Skeletal muscle satellite cell (primary cell): ENCODE data around the gene METTL26.

Source experiments
- H3K27me3 ChIP-seq: 2 replicates; pipeline ENCODE4 v1.7.0; 2013; ENCODE audit warnings: low read length; ENCODE audit not compliant: control insufficient read depth, insufficient read depth
- H3K36me3 ChIP-seq: 2 replicates; pipeline ENCODE4 v1.7.0; 2013; ENCODE audit warnings: mild to moderate bottlenecking, control low read depth, low read length; ENCODE audit not compliant: insufficient read depth
- H3K4me1 ChIP-seq: 2 replicates; pipeline ENCODE4 v1.7.0; 2013; ENCODE audit warnings: low read length; ENCODE audit not compliant: control insufficient read depth, insufficient read depth
- H3K4me2 ChIP-seq: 2 replicates; pipeline ENCODE4 v1.7.0; 2013; ENCODE audit warnings: mild to moderate bottlenecking, low read length
- H3K4me3 ChIP-seq: 2 replicates; pipeline ENCODE4 v1.7.0; 2013; ENCODE audit warnings: low read length
- H3K9ac ChIP-seq: 2 replicates; pipeline ENCODE4 v1.7.0; 2013; ENCODE audit warnings: mild to moderate bottlenecking, low read depth, low read length, moderate library complexity
- H3K9me3 ChIP-seq: replicated peaks from 2 replicates; pipeline ENCODE4 v1.7.0; 2013; ENCODE audit warnings: mild to moderate bottlenecking, control low read depth, low read length

The METTL26 gene

DNA sequence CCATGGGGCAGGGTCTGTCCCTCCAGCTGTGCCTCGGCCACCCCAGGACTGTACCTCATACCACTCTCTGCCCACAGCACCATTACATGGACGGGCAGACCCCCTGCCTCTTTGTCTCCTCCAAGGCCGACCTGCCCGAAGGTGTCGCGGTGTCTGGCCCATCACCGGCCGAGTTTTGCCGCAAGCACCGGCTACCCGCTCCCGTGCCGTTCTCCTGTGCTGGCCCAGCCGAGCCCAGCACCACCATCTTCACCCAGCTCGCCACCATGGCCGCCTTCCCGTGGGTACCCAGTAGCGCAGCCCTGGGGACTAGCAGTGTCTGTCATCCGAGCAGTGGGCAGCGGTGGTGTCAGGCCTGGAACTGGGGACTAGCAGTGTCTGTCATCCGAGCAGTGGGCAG lies 36.7 kb upstream of the METTL26 start:
- no peaks in the 10 kb centered on the region for H3K9me3 ChIP-seq
- peaks cover 41% of the 10 kb centered on the region for H3K36me3 ChIP-seq
- peaks cover 12% of the 10 kb centered on the region for H3K4me1 ChIP-seq
- no peak overlapping the region for H3K4me2 ChIP-seq
- H3K4me3 ChIP-seq = no peak overlapping the region
- no peak overlapping the region for H3K9ac ChIP-seq
- H3K27me3 ChIP-seq = no peaks in the 10 kb centered on the region

DNA sequence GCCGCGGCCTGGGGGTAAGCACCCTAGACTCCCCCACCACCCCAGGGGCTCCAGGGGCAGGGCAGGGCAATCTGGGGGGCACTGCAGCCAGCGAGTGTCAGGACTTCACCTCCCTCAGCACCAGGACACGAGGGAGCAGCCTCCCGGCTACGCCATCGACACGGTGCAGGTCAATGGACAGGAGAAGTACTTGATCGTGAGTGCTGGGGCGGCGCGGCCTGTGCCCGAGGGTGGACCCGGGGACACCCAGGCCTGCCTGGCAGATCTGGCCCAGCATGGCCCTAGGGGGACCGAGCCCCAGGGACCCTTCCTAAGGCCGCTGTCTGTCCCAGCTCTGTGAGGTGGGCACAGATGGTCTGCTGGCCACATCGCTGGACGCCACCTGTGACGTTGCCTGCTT lies 36.3 kb upstream of the METTL26 start:
- Histone ChIP-seq H3K36me3 (peaks cover 41% of the 10 kb centered on the region), H3K9me3 (no peaks in the 10 kb centered on the region), H3K4me2 (no peak overlapping the region), H3K27me3 (no peaks in the 10 kb centered on the region), H3K4me1 (peaks cover 15% of the 10 kb centered on the region), H3K9ac (no peak overlapping the region), H3K4me3 (no peak overlapping the region)

DNA sequence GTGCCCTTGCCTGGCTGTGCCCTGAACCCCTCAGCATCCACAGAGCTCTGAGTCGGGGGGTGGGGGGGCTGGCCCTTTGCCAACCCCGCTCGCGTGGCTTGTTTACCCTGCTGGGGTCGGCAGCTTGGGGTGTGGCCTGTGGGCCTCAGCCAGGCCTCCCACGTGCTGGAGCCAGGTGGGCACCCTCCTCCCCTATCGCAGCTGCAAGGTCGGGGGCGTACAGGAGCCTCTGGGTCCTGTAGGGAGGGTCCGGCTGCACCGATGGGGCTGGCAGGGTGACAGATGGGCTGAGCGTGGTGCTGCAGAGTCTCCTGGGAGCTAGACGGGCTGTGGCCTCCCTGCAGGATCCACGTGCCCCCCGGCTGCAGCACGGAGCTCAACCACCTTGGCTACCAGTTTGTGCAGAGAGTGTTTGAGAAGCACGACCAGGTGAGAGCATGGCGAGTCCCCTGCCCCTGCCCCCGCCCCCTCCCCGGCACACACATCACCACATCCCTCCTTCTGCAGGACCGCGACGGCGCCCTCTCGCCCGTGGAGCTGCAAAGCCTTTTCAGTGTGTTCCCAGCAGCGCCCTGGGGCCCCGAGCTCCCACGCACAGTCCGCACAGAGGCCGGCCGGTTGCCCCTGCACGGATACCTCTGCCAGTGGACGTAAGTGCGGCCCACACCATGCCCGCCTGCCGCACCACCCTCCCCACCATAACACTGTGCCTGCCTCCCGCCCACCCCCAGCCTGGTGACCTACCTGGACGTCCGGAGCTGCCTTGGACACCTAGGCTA lies 35.4 kb upstream of the METTL26 start:
- Histone ChIP-seq H3K27me3 (no peaks in the 10 kb centered on the region), H3K36me3 (peaks cover 41% of the 10 kb centered on the region), H3K9me3 (no peaks in the 10 kb centered on the region), H3K4me2 (no peak overlapping the region), H3K9ac (no peak overlapping the region), H3K4me3 (no peak overlapping the region), H3K4me1 (peaks cover 15% of the 10 kb centered on the region)

DNA sequence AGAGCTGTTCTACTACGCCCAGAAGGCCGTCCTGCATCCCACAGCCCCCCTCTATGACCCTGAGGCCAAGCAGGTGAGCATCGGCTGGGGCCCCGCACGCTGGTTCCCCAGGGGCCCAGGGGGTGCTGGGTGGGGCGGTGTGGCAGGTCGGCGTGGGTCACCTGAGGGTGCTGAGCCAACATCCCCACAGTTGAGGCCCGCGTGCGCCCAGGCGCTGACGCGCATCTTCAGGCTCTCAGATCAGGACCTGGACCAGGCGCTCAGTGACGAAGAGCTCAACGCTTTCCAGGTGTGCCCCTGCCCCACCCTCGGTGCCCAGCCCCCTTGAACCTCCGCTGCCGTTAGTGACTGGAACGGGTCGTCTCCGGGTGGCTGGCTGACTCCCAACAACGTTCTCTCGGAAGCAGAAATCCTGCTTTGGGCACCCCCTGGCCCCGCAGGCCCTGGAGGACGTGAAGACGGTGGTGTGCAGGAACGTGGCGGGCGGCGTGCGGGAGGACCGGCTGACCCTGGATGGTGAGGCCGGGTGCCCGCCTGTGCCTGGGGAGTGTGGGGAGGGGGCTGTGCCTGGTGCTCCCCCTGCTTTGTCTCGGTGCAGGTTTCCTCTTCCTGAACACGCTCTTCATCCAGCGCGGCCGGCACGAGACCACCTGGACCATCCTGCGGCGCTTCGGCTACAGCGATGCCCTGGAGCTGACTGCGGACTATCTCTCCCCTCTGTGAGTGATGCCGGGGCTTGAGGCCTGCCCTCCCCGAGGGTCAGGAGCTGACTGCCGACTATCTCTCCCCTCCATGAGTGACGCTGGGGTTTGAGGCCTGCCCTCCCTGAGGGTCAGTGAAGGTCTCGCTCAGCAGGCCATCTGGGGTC lies 34.6 kb upstream of the METTL26 start:
- Histone ChIP-seq H3K36me3 (peaks cover 41% of the 10 kb centered on the region), H3K27me3 (no peaks in the 10 kb centered on the region), H3K9ac (no peak overlapping the region), H3K4me3 (no peak overlapping the region), H3K4me2 (no peak overlapping the region), H3K4me1 (peaks cover 15% of the 10 kb centered on the region), H3K9me3 (no peaks in the 10 kb centered on the region)

DNA sequence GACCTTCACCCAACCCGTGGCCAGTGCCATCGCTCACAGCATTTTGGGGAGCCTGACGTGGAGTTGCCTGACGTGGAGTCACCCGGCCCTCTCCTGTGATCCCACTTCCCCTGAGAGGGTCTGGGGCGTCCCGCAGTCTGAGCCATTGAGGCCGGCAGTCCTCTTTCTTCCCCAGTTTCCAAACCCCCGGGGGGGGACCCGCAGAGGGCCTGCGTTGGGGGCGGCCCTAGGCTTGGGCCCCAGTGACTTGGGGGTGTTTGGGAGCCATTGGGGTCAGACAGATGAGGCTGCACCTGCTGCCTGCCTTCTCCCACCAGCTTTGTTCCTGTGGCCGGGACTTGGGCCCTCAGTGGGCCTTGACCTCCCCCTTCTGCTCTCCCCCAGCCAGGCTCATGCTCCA lies 33.6 kb upstream of the METTL26 start:
- Histone ChIP-seq H3K9ac (peak overlapping the region; percentile 97), H3K9me3 (no peaks in the 10 kb centered on the region), H3K36me3 (peaks cover 41% of the 10 kb centered on the region), H3K4me1 (peaks cover 11% of the 10 kb centered on the region), H3K4me3 (peak overlapping the region; percentile 95), H3K27me3 (no peaks in the 10 kb centered on the region), H3K4me2 (peak overlapping the region; percentile 98)

DNA sequence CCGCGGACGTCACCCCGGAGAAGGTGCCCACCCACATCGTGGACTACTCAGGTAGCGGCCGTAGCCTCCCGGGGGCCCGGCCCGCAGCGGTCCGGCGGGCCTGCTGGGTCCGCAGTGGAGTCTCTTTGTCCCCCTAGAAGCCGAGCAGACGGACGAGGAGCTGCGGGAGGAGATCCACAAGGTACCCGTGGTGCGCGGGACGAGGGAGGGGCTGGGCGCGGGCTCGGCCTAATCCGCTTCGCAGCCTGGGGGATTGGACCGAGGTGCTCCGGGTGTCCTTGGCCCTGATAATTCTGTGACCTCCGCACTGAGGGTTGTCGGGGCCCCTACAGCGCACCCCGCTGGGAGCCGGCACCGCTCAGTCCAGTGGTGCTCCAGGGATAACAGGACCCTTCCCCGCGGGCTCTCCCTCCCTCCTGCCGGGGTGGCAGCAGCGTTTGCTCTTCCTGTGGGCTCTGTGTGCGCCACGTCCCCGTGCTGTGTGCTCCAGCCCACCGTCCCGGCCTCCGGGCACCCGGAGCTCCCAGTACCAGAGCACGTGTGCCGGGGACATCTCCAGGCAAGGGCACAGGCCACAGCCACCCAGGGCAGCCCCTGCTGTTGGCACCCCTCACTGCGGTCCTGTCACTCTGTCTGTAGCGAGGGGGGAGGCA lies 32.5 kb upstream of the METTL26 start:
- H3K4me1 ChIP-seq = peaks cover 11% of the 10 kb centered on the region
- no peaks in the 10 kb centered on the region for H3K9me3 ChIP-seq
- peak overlapping the region; percentile 95 for H3K4me3 ChIP-seq
- peak overlapping the region; percentile 98 for H3K4me2 ChIP-seq
- peaks cover 37% of the 10 kb centered on the region for H3K36me3 ChIP-seq
- H3K27me3 ChIP-seq = no peaks in the 10 kb centered on the region
- H3K9ac ChIP-seq = peak overlapping the region; percentile 97

DNA sequence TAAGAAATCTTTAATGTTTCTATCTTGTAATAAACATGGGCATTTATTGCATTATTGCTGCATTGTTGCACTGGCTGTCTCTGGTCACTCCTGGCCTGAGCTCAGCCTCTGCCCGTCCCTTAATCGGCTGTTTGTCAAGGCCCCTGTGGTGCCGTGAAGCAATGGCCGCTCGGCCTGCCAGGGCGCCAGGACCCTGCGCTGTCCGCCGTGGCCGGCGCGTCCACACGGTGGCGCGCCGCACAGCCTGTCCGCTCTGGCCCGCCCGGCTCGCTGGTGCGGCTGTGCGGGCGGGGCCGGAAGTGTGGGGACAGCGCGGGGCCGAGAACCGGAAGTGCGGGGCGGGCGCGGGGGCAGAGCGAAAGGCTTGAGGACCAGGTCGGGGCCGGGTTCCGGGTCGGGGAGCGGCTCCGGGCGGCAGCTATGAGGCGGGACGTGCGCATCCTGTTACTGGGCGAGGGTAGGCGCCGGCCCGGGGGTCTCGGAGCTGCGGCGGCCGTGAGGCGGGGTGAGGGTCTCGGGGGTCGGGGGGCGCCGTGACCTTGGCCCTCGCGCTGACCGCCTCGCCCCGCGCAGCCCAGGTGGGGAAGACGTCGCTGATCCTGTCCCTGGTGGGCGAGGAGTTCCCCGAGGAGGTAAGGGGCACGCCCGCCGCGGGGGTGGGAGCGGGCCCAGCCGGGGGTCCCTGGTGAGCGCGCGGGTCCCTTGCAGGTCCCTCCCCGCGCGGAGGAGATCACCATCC lies 31.8 kb upstream of the METTL26 start, which contains the start of gene RHOT2:
Gene RHOT2, plus strand, starts transcription at position 353 of the 739 bp plus-strand sequence. Its CDS starts 68 bp downstream, at position 421.
- H3K4me3 ChIP-seq = peak within 1 kb of the TSS; percentile 95
- peaks cover 32% of the 10 kb centered on the region for H3K36me3 ChIP-seq
- H3K27me3 ChIP-seq = no peaks in the 10 kb centered on the region
- H3K4me1 ChIP-seq = peaks cover 11% of the 10 kb centered on the region
- peak within 1 kb of the TSS; percentile 97 for H3K9ac ChIP-seq
- peak within 1 kb of the TSS; percentile 98 for H3K4me2 ChIP-seq
- no peaks in the 10 kb centered on the region for H3K9me3 ChIP-seq

- Histone ChIP-seq H3K9me3 (no peaks in the 10 kb centered on the region), H3K4me3 (peak overlapping the region; percentile 95), H3K4me1 (peaks cover 11% of the 10 kb centered on the region), H3K27me3 (no peaks in the 10 kb centered on the region), H3K4me2 (peak overlapping the region; percentile 40), H3K36me3 (peaks cover 25% of the 10 kb centered on the region), H3K9ac (peak overlapping the region; percentile 97)
These were observed 31.1 kb upstream of the METTL26 start for GRCh38 chr16:667113-667779.

- no peak overlapping the region for H3K9ac ChIP-seq
- no peaks in the 10 kb centered on the region for H3K27me3 ChIP-seq
- no peak overlapping the region for H3K4me2 ChIP-seq
- no peak overlapping the region for H3K4me3 ChIP-seq
- H3K4me1 ChIP-seq = peaks cover 11% of the 10 kb centered on the region
- peaks cover 21% of the 10 kb centered on the region for H3K36me3 ChIP-seq
- H3K9me3 ChIP-seq = no peaks in the 10 kb centered on the region
These were observed 30.5 kb upstream of the METTL26 start for GRCh38 chr16:666572-666971.

DNA sequence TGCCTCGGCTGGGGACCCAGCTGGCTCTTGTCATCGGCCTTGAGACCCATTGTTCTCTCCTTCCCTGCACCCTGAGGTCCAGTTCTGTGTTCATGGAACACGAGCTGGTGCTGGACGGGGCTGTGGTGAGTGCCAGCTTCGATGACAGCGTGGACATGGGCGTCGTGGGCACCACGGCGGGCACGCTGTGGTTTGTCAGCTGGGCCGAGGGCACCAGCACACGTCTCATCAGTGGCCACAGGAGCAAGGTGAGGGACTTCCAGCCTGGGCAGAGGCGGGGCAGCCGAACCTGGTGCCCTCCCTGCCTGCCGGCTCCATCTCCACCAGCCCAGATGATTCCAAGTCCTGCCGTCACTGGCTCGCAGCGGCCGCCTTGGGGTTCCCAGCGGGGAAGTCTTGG lies 26.5 kb upstream of the METTL26 start:
- Histone ChIP-seq H3K4me3 (no peak overlapping the region), H3K27me3 (no peaks in the 10 kb centered on the region), H3K9ac (no peak overlapping the region), H3K9me3 (no peaks in the 10 kb centered on the region), H3K4me1 (peaks cover 13% of the 10 kb centered on the region), H3K36me3 (peaks cover 11% of the 10 kb centered on the region), H3K4me2 (no peak overlapping the region)
